ENCODE data around the gene SRMS.

DNA sequence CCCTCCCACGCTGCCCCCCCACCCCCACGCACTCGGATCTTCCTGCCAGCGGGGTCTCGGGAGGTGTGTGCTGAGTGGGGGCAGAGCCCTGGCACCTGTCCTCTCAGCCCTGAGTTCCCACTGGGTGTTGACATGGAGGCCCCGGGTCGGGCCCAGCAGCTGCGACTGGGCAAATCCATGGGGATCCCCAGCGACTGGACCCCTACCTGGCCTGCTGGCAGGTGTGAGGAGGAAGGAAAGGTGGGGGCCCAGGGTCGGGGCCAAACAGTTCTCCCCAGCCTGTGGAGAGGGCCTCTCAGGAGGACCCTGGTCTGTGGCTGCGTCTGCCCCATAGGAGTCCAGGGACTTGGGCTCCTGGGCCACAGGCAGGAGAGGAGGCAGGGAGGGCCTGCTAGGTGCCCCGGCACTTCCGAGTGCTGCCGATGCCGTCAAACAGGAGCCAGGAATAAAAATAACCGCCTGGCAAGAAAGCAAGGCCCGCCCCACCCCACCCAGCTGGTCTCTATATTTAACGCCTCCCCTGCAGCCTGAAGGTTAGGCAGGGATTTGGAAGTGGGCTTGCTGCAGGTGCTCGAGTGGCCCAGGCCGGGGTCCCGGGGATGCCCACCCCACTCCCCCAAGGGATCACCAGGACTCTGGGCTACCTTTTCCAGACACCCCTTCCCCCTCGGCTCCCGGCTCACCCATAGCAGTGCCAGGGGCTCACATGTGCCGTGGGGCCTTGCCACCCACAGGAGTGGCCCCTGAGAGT, 47.2 kb downstream of the SRMS start:
- TF ChIP-seq POLR2A (IDR thresholded peaks at IDR 0.05): no peak
- TF ChIP-seq, protein P1, sequence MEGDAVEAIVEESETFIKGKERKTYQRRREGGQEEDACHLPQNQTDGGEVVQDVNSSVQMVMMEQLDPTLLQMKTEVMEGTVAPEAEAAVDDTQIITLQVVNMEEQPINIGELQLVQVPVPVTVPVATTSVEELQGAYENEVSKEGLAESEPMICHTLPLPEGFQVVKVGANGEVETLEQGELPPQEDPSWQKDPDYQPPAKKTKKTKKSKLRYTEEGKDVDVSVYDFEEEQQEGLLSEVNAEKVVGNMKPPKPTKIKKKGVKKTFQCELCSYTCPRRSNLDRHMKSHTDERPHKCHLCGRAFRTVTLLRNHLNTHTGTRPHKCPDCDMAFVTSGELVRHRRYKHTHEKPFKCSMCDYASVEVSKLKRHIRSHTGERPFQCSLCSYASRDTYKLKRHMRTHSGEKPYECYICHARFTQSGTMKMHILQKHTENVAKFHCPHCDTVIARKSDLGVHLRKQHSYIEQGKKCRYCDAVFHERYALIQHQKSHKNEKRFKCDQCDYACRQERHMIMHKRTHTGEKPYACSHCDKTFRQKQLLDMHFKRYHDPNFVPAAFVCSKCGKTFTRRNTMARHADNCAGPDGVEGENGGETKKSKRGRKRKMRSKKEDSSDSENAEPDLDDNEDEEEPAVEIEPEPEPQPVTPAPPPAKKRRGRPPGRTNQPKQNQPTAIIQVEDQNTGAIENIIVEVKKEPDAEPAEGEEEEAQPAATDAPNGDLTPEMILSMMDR (IDR thresholded peaks at IDR 0.05): no peak

Measured in thyroid gland (tissue), 4 donors.